Ovary (tissue), 9 donors: ENCODE results near the gene EIF2S1. TPM values are rescaled to one million over a fixed set of nuclear protein-coding genes. Genes with fewer than 3 reads are reported as not detected.

Experiments used
- DNase-seq, 5 donors: peaks; one replicate each; pipeline ENCODE4 v3.0.0-alpha.2; 2019 to 2020
- H3K27ac ChIP-seq, 2 donors: fragments of 200-600 bp; one replicate each; pipeline versions ENCODE4 v1.5.1 to v1.8.0; 2019 to 2022
- H3K27me3 ChIP-seq: fragments of 200-600 bp; one replicate; pipeline ENCODE4 v1.8.0; 2022
- H3K36me3 ChIP-seq: fragments of 200-600 bp; sonication (generic); one replicate; pipeline ENCODE4 v1.5.1; 2019
- H3K4me1 ChIP-seq: one replicate; pipeline ENCODE4 v1.8.1; 2013; ENCODE audit warnings: mild to moderate bottlenecking, moderate library complexity; ENCODE audit not compliant: insufficient read depth
- H3K4me3 ChIP-seq: fragments of 200-600 bp; sonication (generic); one replicate; pipeline ENCODE4 v1.5.1; 2017
- H3K9me3 ChIP-seq, 2 donors: fragments of 200-600 bp in 1 of 2; sonication (generic) in 1 of 2; one replicate each; pipeline versions ENCODE4 v1.5.1 to v1.8.1; 2013 to 2019; ENCODE audit warnings: mild to moderate bottlenecking in 1 of 2, moderate library complexity in 1 of 2
- EP300 ChIP-seq: sonication (generic); formaldehyde crosslinking; IDR thresholded peaks from one replicate; pipeline ENCODE4 v1.6.1; 2017; ENCODE audit warnings: antibody characterized with exemption
- POLR2A ChIP-seq: fragments of 450-650 bp; IDR thresholded peaks from one replicate; pipeline ENCODE4 v1.6.1; 2017; ENCODE audit warnings: antibody characterized with exemption, mild to moderate bottlenecking, moderate library complexity
- WGBS, 3 donors: extraction: QIAGEN DNeasy Blood & Tissue Kit in 1 of 3; methylation state at CpG; one replicate each; pipeline versions ENCODE4 v1.1.5 to v1.1.7; 2013 to 2017; 5-methylcytosine and 5-hydroxymethylcytosine counted together
- intact Hi-C, 4 donors: fragments of 100-400 bp; cut with DNase I; formaldehyde crosslinking; loops; one replicate each; pipeline versions ENCODE4 v1.11.0 to v1.15.1; 2022 to 2023
- polyA plus RNA-seq, 2 donors: library from polyadenylated mRNA; stranded (reverse); fragments of 200-250 nt in 1 of 2; fragments of 350-450 nt in 1 of 2; fragmentation: Illumina TruSeq in 1 of 2; extraction: RNeasy Lipid Tissue Mini Kit (QIAGEN cat#74804) in 1 of 2; gene quantifications; one replicate each; pipeline ENCODE4 v1.2.3, GENCODE V29; 2013 to 2014
- total RNA-seq, 7 donors: library from RNA; depleted of rRNA in 2 of 7; stranded (reverse); fragments of >200 nt in 2 of 7; fragmentation: NEBNext Ultra II Directional in 3 of 7; extraction: Animal tissue kit (Norgen Biotek cat#: 25700) in 3 of 7; gene quantifications; one replicate each; pipeline versions ENCODE4 v1.1.0 to v1.2.4, GENCODE V29; 2016 to 2023
- TF ChIP-seq, protein P1 (sequence below), 3 donors: fragments of 450-650 bp in 2 of 3; fragments of 200-600 bp in 1 of 3; IDR thresholded peaks; one replicate each; pipeline versions ENCODE4 v1.5.1 to v1.8.0; 2016 to 2022; ENCODE audit warnings: antibody characterized with exemption in 3 of 3, mild to moderate bottlenecking in 1 of 3
- donor health status: DM: no; HTN: no; CAD: no; lungs with moderate emphysema.
- donor health status: DM: no; HTN: no; CAD: no.
- donor health status: Bipolar disorder and iron deficiency.
- donor health status: DM: yes; HTN: yes; CAD: no.
- donor health status: DM: no; HTN: no; CAD: no.
- donor health status: DM: yes; HTN: yes; CAD: no.

The EIF2S1 gene
- total and polyA plus RNA-seq, 9 donors: 28.0 to 102 (median 49.1) TPM

DNA sequence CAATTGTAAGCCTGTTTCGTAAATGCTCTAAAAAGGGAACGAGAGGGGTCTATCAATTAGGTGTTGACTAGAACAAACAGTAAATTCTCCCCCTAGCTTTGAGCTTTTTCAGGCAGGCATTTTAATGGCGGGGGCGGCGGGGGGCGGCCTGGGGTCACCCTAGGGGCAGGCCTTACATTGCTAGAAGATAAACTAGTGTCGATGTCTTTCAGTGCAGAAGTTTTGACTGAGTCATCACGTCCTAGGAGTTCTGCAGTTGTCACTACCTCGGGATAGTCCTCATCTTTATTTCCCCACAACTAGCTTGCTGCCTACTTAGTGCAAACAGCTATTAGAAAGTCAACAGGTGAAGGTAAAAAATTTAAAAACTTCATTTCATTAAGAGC lies 2.2 kb upstream of the EIF2S1 start:
- intact Hi-C loops: no loop called here
- WGBS, 3 donors: 30 to 37% (median 37%) methylated on average over 9 of the region's 9 CpGs
- no peaks in the 10 kb centered on the region for H3K9me3 ChIP-seq
- H3K36me3 ChIP-seq: no peaks in the 10 kb centered on the region
- TF ChIP-seq EP300: no peak
- TF ChIP-seq, protein P1, sequence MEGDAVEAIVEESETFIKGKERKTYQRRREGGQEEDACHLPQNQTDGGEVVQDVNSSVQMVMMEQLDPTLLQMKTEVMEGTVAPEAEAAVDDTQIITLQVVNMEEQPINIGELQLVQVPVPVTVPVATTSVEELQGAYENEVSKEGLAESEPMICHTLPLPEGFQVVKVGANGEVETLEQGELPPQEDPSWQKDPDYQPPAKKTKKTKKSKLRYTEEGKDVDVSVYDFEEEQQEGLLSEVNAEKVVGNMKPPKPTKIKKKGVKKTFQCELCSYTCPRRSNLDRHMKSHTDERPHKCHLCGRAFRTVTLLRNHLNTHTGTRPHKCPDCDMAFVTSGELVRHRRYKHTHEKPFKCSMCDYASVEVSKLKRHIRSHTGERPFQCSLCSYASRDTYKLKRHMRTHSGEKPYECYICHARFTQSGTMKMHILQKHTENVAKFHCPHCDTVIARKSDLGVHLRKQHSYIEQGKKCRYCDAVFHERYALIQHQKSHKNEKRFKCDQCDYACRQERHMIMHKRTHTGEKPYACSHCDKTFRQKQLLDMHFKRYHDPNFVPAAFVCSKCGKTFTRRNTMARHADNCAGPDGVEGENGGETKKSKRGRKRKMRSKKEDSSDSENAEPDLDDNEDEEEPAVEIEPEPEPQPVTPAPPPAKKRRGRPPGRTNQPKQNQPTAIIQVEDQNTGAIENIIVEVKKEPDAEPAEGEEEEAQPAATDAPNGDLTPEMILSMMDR (IDR thresholded peaks at IDR 0.05): no peak
- TF ChIP-seq POLR2A: no peak
- H3K27ac ChIP-seq: no peak overlapping the region
- no peak for DNase-seq
- peaks cover 8% of the 10 kb centered on the region for H3K4me1 ChIP-seq
- H3K27me3 ChIP-seq: no peaks in the 10 kb centered on the region
- H3K4me3 ChIP-seq: no peak overlapping the region

- Histone ChIP-seq H3K27me3 (no peaks in the 10 kb centered on the region), H3K36me3 (no peaks in the 10 kb centered on the region), H3K4me3 (peak overlapping the region; percentile 63), H3K9me3 (no peaks in the 10 kb centered on the region), H3K4me1 (peaks cover 8% of the 10 kb centered on the region), H3K27ac (peak overlapping the region in 1 of 2 donors; percentile 92)
- intact Hi-C loops: no loop called here
- TF ChIP-seq POLR2A (no peak), EP300 (no peak)
- TF ChIP-seq, protein P1 (IDR thresholded peaks at IDR 0.05): no peak
- 1 to 2% (median 1%) methylated on average over 38 of the region's 38 CpGs for WGBS, 3 donors
- peak in 1 of 5 donors; percentile 39 for DNase-seq
Observed at GRCh38 chr14:67358924-67359774, 979 bp upstream of the EIF2S1 start.

DNA sequence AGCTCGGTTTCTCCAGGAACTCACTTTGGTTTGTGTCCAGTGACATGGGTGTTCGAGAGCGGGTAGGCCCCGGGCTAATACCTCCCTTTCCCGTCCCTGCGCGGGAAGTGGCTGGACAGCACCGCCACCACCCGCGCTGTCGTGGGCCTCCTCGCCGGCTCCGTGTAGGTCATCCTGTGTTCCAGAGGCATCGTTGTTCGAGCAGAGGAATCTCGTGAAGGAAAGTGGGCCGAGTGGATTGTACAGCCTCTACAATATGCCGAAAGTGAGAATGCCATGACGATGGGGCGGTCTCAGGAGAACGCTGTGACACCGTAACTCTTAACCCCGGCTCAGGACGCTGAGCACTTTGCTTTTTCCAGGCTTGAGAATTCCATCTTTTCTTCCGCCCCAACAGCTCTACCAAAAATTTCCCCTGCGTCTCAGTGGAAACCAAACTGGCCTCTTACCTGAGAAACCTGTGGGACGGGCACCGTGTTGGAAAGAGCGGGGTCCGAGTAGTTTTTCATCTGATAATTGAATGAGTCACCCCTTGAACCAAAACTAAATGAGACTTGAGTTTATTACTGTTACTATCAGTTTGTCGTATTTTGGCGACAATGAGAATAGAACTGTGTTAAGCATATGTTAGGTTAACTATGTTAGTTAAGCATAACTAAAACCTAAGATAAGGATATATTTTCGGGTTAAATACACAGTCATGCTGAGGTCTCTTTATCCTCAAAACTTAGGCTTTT lies 510 bp downstream of the EIF2S1 start:
- Histone ChIP-seq H3K4me1 (peaks cover 8% of the 10 kb centered on the region), H3K36me3 (no peaks in the 10 kb centered on the region)
- WGBS, 3 donors: 1% methylated on average over 33 to 34 of the region's 34 CpGs

GRCh38 chr14:67365476-67365875 lies 5.3 kb downstream of the EIF2S1 start:
- Histone ChIP-seq H3K27ac (no peak overlapping the region), H3K9me3 (no peaks in the 10 kb centered on the region), H3K27me3 (no peaks in the 10 kb centered on the region), H3K4me3 (no peak overlapping the region), H3K4me1 (peaks cover 9% of the 10 kb centered on the region), H3K36me3 (no peaks in the 10 kb centered on the region)
- intact Hi-C loops: no loop called here
- DNase-seq: no peak
- WGBS, 3 donors: 89 to 90% (median 89%) methylated on average over 4 of the region's 4 CpGs
- TF ChIP-seq, protein P1 (IDR thresholded peaks at IDR 0.05): no peak
- TF ChIP-seq EP300: no peak
- TF ChIP-seq POLR2A: no peak

More for the DNA sequence above, 510 bp downstream of the EIF2S1 start:
- H3K27ac ChIP-seq: peak overlapping the region in 1 of 2 donors; percentile 92
- TF ChIP-seq EP300: no peak
- TF ChIP-seq, protein P1 (IDR thresholded peaks at IDR 0.05): no peak
- no peaks in the 10 kb centered on the region for H3K27me3 ChIP-seq
- intact Hi-C loops: no loop called here
- H3K9me3 ChIP-seq: no peaks in the 10 kb centered on the region
- peak overlapping the region; percentile 63 for H3K4me3 ChIP-seq
- DNase-seq: no peak
